ENCODE data around the gene ZFPL1.

Gene ZFPL1

GRCh38 chr11:65060913-65061408 is 23.1 kb upstream of the ZFPL1 start:
- no peak for DNase-seq

- DNase-seq, result no peak
These were observed 20.5 kb upstream of the ZFPL1 start for GRCh38 chr11:65063532-65063931.

GRCh38 chr11:65064847-65065240 is 19.2 kb upstream of the ZFPL1 start:
- DNase-seq, result no peak

GRCh38 chr11:65065851-65066250 is 18.2 kb upstream of the ZFPL1 start:
- no peak for DNase-seq

GRCh38 chr11:65066315-65066714 is 17.7 kb upstream of the ZFPL1 start:
- DNase-seq, result no peak

- no peak for DNase-seq
These were observed 17.2 kb upstream of the ZFPL1 start for GRCh38 chr11:65066805-65067291.

GRCh38 chr11:65067446-65067845 is 16.6 kb upstream of the ZFPL1 start:
- DNase-seq, result no peak

- no peak for DNase-seq
These were observed 14.8 kb upstream of the ZFPL1 start for GRCh38 chr11:65069217-65069616.

- no peak for DNase-seq
These were observed 12.0 kb upstream of the ZFPL1 start for GRCh38 chr11:65071907-65072630.

- no peak for DNase-seq
These were observed 11.4 kb upstream of the ZFPL1 start for GRCh38 chr11:65072631-65072966.

GRCh38 chr11:65077451-65077850 is 6.6 kb upstream of the ZFPL1 start:
- DNase-seq, result no peak

- peak; percentile 67 for DNase-seq
These were observed 5.9 kb upstream of the ZFPL1 start for GRCh38 chr11:65078151-65078550.

- no peak for DNase-seq
These were observed 5.2 kb upstream of the ZFPL1 start for GRCh38 chr11:65078786-65079342.

GRCh38 chr11:65083134-65083833 is 738 bp upstream of the ZFPL1 start:
- no peak for DNase-seq

- DNase-seq, result no peak
These were observed 765 bp downstream of the ZFPL1 start for GRCh38 chr11:65084598-65085375.

GRCh38 chr11:65085446-65085845 is 1.4 kb downstream of the ZFPL1 start:
- DNase-seq, result no peak

GRCh38 chr11:65086809-65087208 is 2.8 kb downstream of the ZFPL1 start:
- no peak for DNase-seq

GRCh38 chr11:65087216-65087615 is 3.2 kb downstream of the ZFPL1 start:
- no peak for DNase-seq

- DNase-seq, result no peak
These were observed 3.8 kb downstream of the ZFPL1 start for GRCh38 chr11:65087827-65088226.

- DNase-seq, result no peak
These were observed 5.6 kb downstream of the ZFPL1 start for GRCh38 chr11:65089621-65090020.

GRCh38 chr11:65090628-65091027 is 6.6 kb downstream of the ZFPL1 start:
- DNase-seq, result no peak

GRCh38 chr11:65095427-65095826 is 11.4 kb downstream of the ZFPL1 start:
- no peak for DNase-seq
